ENCODE data around the gene GORASP2.

Gene GORASP2

GRCh38 chr2:170975127-170975942 is 46.3 kb downstream of the GORASP2 start:
- Mint-ChIP-seq H3K4me3 (no peak overlapping the region), H3K4me1 (peaks cover 15% of the 10 kb centered on the region), H3K27ac (no peak overlapping the region), H3K9me3 (no peaks in the 10 kb centered on the region), H3K27me3 (peaks cover 6% of the 10 kb centered on the region), H3K36me3 (no peaks in the 10 kb centered on the region)
- CTCF ChIA-PET: interaction anchor here (1.2 to 5.6 kb wide), 5 partner anchors 15 to 445 kb away, joined by 3 to 37 read pairs (median 15); no protein-coding TSS in a partner anchor
- DNase-seq: no peak

- no peak for DNase-seq
- no peak overlapping the region for H3K4me3 Mint-ChIP-seq
- no peak overlapping the region for H3K27ac Mint-ChIP-seq
- peaks cover 10% of the 10 kb centered on the region for H3K27me3 Mint-ChIP-seq
- no peaks in the 10 kb centered on the region for H3K9me3 Mint-ChIP-seq
- peaks cover 15% of the 10 kb centered on the region for H3K4me1 Mint-ChIP-seq
- no peaks in the 10 kb centered on the region for H3K36me3 Mint-ChIP-seq
- CTCF ChIA-PET: interaction anchor here (4.6 to 5.6 kb wide), 2 partner anchors 183 to 441 kb away, joined by 36 to 37 read pairs; no protein-coding TSS in a partner anchor
Measured at GRCh38 chr2:170975943-170976270, 46.9 kb downstream of the GORASP2 start.

DNA sequence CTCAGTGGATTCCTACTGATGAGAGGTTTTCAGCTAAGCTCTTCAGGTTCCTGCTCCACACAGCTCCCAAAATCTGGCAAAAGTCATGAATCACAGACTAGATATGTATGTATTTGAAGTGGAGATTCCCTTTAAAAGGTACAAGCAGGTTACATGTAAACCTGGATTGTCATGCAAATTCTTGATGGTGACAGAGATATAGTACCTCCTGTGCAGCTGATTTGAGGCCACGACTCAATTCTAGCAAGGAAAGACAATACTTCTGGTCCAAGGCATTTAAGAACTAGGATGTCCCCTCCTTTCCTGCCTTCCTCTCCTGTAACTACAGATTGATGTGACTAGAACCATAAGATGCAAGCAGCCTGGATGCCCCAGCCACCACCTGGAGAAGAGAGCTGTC is 55.0 kb downstream of the GORASP2 start:
- Mint-ChIP-seq H3K9me3 (no peaks in the 10 kb centered on the region), H3K4me3 (no peak overlapping the region), H3K27me3 (peaks cover 4% of the 10 kb centered on the region), H3K4me1 (no peaks in the 10 kb centered on the region), H3K27ac (peak overlapping the region; percentile 38), H3K36me3 (peaks cover 14% of the 10 kb centered on the region)
- CTCF ChIA-PET: interaction anchor here (0.9 to 1.0 kb wide), 3 partner anchors 10 to 432 kb away, joined by 3 read pairs; no protein-coding TSS in a partner anchor
- DNase-seq: no peak

DNA sequence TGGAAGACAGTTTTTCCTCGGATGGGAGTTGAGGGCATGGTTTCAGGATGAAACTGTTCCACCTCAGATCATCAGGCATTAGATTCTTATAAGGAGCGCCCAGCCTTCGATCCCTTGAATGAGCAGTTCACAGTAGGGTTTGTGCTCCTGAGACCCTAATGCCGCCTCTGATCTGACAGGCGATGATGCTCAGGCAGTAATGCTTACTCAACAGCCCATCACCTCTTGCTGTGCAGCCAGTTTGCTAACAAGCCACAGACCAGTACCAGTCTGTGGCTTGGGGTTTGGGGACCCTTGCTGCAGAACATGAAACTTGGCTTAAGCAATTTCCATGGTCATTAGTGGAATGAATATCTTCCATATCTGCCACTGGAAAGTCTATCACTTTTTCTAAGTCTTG is 56.4 kb downstream of the GORASP2 start:
- H3K27ac Mint-ChIP-seq: no peak overlapping the region
- peaks cover 4% of the 10 kb centered on the region for H3K27me3 Mint-ChIP-seq
- CTCF ChIA-PET: interaction anchor here (0.6 to 1.0 kb wide), 2 partner anchors 12 to 158 kb away, joined by 3 read pairs; no protein-coding TSS in a partner anchor
- no peaks in the 10 kb centered on the region for H3K9me3 Mint-ChIP-seq
- peaks cover 14% of the 10 kb centered on the region for H3K36me3 Mint-ChIP-seq
- no peaks in the 10 kb centered on the region for H3K4me1 Mint-ChIP-seq
- DNase-seq: no peak
- no peak overlapping the region for H3K4me3 Mint-ChIP-seq

- no peak overlapping the region for H3K27ac Mint-ChIP-seq
Measured at GRCh38 chr2:170986566-170987258, 57.7 kb downstream of the GORASP2 start.

DNA sequence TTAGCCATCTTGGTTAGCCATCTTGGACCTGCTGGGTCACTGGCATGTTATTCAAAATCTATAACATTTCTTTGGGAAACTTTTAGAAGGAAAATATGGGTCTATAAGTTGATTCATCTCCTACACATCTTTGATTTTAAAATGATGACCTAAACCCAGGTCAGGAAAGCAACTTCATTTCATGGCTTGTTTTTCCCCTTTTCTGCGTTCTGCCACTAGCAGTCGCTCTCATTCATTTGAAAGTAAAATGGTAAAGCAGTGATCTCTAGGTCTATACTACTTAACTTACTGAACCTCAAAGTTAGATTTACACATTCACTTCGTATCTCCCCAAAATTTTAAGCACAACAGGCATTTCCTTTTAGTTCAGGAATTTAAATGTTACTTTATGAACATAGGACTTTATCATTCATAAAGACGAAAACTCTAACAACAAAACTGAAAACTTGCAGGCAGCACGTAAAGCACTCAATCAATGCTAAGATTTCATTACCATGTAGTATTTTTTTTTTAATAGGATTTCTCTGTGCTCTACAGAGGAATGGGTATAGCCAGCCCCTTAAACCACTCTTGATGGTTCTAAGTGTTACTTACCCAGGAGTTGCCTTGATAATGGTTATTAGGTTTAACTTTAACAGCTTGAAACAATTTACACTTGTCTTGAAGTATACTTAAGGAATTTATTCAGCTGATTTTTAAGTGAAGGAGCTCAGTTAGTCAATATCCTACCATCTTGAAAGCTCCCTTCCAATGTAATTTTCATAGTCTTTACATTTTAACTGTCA is 62.5 kb downstream of the GORASP2 start:
- H3K36me3 Mint-ChIP-seq: peaks cover 34% of the 10 kb centered on the region
- no peak for DNase-seq
- H3K4me3 Mint-ChIP-seq: no peak overlapping the region
- no peaks in the 10 kb centered on the region for H3K9me3 Mint-ChIP-seq
- H3K27ac Mint-ChIP-seq: no peak overlapping the region
- H3K4me1 Mint-ChIP-seq: peaks cover 6% of the 10 kb centered on the region
- CTCF ChIA-PET: interaction anchor here (1.2 kb wide), 1 partner anchor 16 kb away, joined by 3 read pairs; no protein-coding TSS in a partner anchor
- no peaks in the 10 kb centered on the region for H3K27me3 Mint-ChIP-seq

More at GRCh38 chr2:170986566-170987258, 57.7 kb downstream of the GORASP2 start:
- CTCF ChIA-PET: interaction anchor here (0.6 to 1.6 kb wide), 3 partner anchors 14 to 430 kb away, joined by 3 to 5 read pairs (median 3); no protein-coding TSS in a partner anchor
- peaks cover 23% of the 10 kb centered on the region for H3K36me3 Mint-ChIP-seq
- no peak overlapping the region for H3K4me3 Mint-ChIP-seq
- H3K27me3 Mint-ChIP-seq: no peaks in the 10 kb centered on the region
- H3K9me3 Mint-ChIP-seq: no peaks in the 10 kb centered on the region
- peaks cover 6% of the 10 kb centered on the region for H3K4me1 Mint-ChIP-seq
- no peak for DNase-seq

GRCh38 chr2:170996316-170996715 is 67.3 kb downstream of the GORASP2 start:
- no peak for DNase-seq
- Mint-ChIP-seq H3K36me3 (peaks cover 41% of the 10 kb centered on the region), H3K27me3 (no peaks in the 10 kb centered on the region), H3K4me1 (peaks cover 3% of the 10 kb centered on the region), H3K27ac (no peak overlapping the region), H3K4me3 (no peak overlapping the region), H3K9me3 (no peaks in the 10 kb centered on the region)
- CTCF ChIA-PET: no interaction called here

GRCh38 chr2:170997893-170998597 is 69.0 kb downstream of the GORASP2 start:
- H3K27ac Mint-ChIP-seq: no peak overlapping the region
- H3K4me1 Mint-ChIP-seq: no peaks in the 10 kb centered on the region
- H3K36me3 Mint-ChIP-seq: peaks cover 45% of the 10 kb centered on the region
- no peaks in the 10 kb centered on the region for H3K9me3 Mint-ChIP-seq
- no peak overlapping the region for H3K4me3 Mint-ChIP-seq
- DNase-seq: no peak
- no peaks in the 10 kb centered on the region for H3K27me3 Mint-ChIP-seq
- CTCF ChIA-PET: no interaction called here

GRCh38 chr2:170999654-171000053 is 70.6 kb downstream of the GORASP2 start:
- no peaks in the 10 kb centered on the region for H3K9me3 Mint-ChIP-seq
- H3K4me3 Mint-ChIP-seq: no peak overlapping the region
- H3K4me1 Mint-ChIP-seq: peaks cover 2% of the 10 kb centered on the region
- H3K27ac Mint-ChIP-seq: no peak overlapping the region
- CTCF ChIA-PET: no interaction called here
- no peak for DNase-seq
- H3K36me3 Mint-ChIP-seq: peaks cover 40% of the 10 kb centered on the region
- H3K27me3 Mint-ChIP-seq: no peaks in the 10 kb centered on the region

- DNase-seq: no peak
- Mint-ChIP-seq H3K9me3 (no peaks in the 10 kb centered on the region), H3K36me3 (peaks cover 42% of the 10 kb centered on the region), H3K4me3 (no peak overlapping the region), H3K27ac (no peak overlapping the region), H3K27me3 (no peaks in the 10 kb centered on the region), H3K4me1 (peaks cover 2% of the 10 kb centered on the region)
- CTCF ChIA-PET: interaction anchor here (0.6 to 1.3 kb wide), 2 partner anchors 22 to 47 kb away, joined by 3 read pairs; no protein-coding TSS in a partner anchor
Measured at GRCh38 chr2:171004363-171004762, 75.3 kb downstream of the GORASP2 start.

DNA sequence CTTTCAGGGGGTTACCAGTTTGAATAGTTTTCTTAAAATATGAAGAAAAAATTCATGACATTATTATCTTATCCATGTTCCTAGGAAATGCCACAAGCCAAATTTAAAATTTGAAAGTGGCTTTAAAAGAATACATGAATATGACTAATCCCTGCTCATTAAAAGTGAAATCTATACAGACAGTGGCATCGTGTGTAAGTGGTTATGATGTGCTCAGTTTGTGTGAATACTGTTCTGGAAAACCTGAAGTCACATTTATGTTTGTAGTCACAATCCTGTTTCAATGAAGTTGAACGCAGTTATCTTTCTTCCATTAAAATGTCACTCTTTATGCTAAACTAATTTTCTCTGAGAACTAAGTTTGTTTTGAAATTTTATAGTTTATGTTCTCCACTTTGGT is 75.8 kb downstream of the GORASP2 start:
- no peak for DNase-seq
- Mint-ChIP-seq H3K9me3 (no peaks in the 10 kb centered on the region), H3K27me3 (no peaks in the 10 kb centered on the region), H3K4me3 (no peak overlapping the region), H3K36me3 (peaks cover 42% of the 10 kb centered on the region), H3K4me1 (peaks cover 2% of the 10 kb centered on the region), H3K27ac (no peak overlapping the region)
- CTCF ChIA-PET: interaction anchor here (0.6 to 1.3 kb wide), 2 partner anchors 22 to 47 kb away, joined by 3 read pairs; no protein-coding TSS in a partner anchor

- CTCF ChIA-PET: interaction anchor here (1.5 to 1.6 kb wide), 2 partner anchors 78 to 79 kb away, joined by 3 read pairs; partner anchors contain the start of gene GORASP2
- H3K4me3 Mint-ChIP-seq: no peak overlapping the region
- H3K9me3 Mint-ChIP-seq: no peaks in the 10 kb centered on the region
- H3K27me3 Mint-ChIP-seq: no peaks in the 10 kb centered on the region
- DNase-seq: no peak
- H3K27ac Mint-ChIP-seq: no peak overlapping the region
- no peaks in the 10 kb centered on the region for H3K4me1 Mint-ChIP-seq
- H3K36me3 Mint-ChIP-seq: peaks cover 39% of the 10 kb centered on the region
Measured at GRCh38 chr2:171008550-171009205, 79.6 kb downstream of the GORASP2 start.

DNA sequence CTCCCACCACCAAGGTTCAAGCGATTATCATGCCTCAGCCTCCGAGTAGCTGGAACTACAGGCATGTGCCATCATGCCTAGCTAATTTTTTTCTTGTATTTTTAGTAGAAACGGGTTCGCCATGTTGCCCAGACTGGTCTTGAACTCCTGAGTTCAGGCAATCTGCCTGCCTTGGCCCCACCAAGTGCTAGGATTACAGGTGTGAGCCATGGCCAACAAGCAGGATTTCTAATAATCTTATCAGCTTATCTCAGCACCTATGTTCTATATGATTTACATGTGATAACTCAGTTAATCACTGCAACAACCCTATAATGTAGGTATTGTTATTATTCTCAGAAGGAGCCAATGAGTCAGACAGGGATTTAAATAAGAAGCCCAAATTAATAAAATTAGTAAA is 80.3 kb downstream of the GORASP2 start:
- H3K27ac Mint-ChIP-seq: no peak overlapping the region
- no peak for DNase-seq
- peaks cover 39% of the 10 kb centered on the region for H3K36me3 Mint-ChIP-seq
- CTCF ChIA-PET: interaction anchor here (1.5 to 1.6 kb wide), 2 partner anchors 77 to 80 kb away, joined by 3 read pairs; partner anchors contain the start of gene GORASP2
- H3K4me3 Mint-ChIP-seq: no peak overlapping the region
- no peaks in the 10 kb centered on the region for H3K9me3 Mint-ChIP-seq
- no peaks in the 10 kb centered on the region for H3K27me3 Mint-ChIP-seq
- no peaks in the 10 kb centered on the region for H3K4me1 Mint-ChIP-seq

Measured in activated naive CD4-positive, alpha-beta T cell treated with anti-CD3 and anti-CD28 coated beads, Interleukin-2, amount 10 ng/mL, durations not matched to agents 7 days and 5 days (primary cell).